ENCODE measurements around the gene ITGB8. TPM values are rescaled to one million over a fixed set of nuclear protein-coding genes. Genes with fewer than 3 reads are reported as not detected.

ITGB8 gene
- total and polyA plus RNA-seq, 4 donors = 0.16 to 2.8 (median 0.51) TPM

DNA sequence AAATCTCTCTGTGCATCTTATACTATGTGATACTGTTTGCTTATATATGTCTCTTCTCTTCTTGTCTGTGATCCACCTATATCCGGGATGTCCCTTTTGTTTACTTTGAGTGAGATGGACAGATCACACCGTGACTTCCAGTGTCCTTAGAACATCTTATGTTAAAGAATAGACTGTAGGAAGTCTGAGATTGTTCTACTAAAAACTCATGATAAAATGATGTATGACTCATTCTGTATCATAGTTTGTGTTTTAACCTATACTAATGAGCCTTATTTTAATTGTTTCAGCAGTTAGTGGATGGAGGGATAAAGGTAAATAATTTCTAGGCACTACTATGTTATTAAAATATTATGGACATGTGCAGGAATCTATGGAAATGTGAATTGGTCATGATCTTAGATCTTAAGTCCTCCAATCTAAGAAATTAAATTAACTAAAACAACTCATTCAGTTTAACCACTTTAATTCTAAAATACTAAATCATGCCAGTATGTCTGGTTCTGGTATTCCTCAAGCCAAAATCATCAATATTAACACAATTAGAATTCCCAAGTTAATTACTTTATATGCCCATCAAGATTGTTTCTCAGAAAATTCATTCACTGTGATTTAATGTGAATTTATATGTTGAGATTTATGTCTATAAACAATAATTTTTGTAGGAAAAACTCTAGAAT is 32.0 kb downstream of the ITGB8 start:
- H3K4me1 ChIP-seq (ENCODE audit: control insufficient read depth in 4 of 4, insufficient read depth in 4 of 4, low read length in 3 of 4) = no peaks in the 10 kb centered on the region
- no peak overlapping the region for H3K4me3 ChIP-seq (ENCODE audit: low read depth in 1 of 3, low read length in 3 of 3)
- TF ChIP-seq, protein P1, sequence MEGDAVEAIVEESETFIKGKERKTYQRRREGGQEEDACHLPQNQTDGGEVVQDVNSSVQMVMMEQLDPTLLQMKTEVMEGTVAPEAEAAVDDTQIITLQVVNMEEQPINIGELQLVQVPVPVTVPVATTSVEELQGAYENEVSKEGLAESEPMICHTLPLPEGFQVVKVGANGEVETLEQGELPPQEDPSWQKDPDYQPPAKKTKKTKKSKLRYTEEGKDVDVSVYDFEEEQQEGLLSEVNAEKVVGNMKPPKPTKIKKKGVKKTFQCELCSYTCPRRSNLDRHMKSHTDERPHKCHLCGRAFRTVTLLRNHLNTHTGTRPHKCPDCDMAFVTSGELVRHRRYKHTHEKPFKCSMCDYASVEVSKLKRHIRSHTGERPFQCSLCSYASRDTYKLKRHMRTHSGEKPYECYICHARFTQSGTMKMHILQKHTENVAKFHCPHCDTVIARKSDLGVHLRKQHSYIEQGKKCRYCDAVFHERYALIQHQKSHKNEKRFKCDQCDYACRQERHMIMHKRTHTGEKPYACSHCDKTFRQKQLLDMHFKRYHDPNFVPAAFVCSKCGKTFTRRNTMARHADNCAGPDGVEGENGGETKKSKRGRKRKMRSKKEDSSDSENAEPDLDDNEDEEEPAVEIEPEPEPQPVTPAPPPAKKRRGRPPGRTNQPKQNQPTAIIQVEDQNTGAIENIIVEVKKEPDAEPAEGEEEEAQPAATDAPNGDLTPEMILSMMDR (IDR thresholded peaks at IDR 0.05; ENCODE audit: low read depth, low read length, missing input control) = no peak
- TF ChIP-seq TAF1 (conservative IDR thresholded peaks at IDR 0.05) = no peak
- TF ChIP-seq FOXA1 (IDR thresholded peaks at IDR 0.05) = no peak
- no peak for TF ChIP-seq RAD21 (IDR thresholded peaks at IDR 0.05)
- TF ChIP-seq, protein P2, sequence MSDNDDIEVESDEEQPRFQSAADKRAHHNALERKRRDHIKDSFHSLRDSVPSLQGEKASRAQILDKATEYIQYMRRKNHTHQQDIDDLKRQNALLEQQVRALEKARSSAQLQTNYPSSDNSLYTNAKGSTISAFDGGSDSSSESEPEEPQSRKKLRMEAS (IDR thresholded peaks at IDR 0.05) = no peak
- no peak for TF ChIP-seq HNF4A (conservative IDR thresholded peaks at IDR 0.05)
- TF ChIP-seq YY1 (IDR thresholded peaks at IDR 0.05) = no peak
- TF ChIP-seq HNF4G (IDR thresholded peaks at IDR 0.05) = no peak
- TF ChIP-seq RXRA (IDR thresholded peaks at IDR 0.05) = no peak
- no peak for TF ChIP-seq SP1 (IDR thresholded peaks at IDR 0.05)
- TF ChIP-seq, protein P3, sequence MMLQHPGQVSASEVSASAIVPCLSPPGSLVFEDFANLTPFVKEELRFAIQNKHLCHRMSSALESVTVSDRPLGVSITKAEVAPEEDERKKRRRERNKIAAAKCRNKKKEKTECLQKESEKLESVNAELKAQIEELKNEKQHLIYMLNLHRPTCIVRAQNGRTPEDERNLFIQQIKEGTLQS (IDR thresholded peaks at IDR 0.05) = no peak
- TF ChIP-seq, protein P4, sequence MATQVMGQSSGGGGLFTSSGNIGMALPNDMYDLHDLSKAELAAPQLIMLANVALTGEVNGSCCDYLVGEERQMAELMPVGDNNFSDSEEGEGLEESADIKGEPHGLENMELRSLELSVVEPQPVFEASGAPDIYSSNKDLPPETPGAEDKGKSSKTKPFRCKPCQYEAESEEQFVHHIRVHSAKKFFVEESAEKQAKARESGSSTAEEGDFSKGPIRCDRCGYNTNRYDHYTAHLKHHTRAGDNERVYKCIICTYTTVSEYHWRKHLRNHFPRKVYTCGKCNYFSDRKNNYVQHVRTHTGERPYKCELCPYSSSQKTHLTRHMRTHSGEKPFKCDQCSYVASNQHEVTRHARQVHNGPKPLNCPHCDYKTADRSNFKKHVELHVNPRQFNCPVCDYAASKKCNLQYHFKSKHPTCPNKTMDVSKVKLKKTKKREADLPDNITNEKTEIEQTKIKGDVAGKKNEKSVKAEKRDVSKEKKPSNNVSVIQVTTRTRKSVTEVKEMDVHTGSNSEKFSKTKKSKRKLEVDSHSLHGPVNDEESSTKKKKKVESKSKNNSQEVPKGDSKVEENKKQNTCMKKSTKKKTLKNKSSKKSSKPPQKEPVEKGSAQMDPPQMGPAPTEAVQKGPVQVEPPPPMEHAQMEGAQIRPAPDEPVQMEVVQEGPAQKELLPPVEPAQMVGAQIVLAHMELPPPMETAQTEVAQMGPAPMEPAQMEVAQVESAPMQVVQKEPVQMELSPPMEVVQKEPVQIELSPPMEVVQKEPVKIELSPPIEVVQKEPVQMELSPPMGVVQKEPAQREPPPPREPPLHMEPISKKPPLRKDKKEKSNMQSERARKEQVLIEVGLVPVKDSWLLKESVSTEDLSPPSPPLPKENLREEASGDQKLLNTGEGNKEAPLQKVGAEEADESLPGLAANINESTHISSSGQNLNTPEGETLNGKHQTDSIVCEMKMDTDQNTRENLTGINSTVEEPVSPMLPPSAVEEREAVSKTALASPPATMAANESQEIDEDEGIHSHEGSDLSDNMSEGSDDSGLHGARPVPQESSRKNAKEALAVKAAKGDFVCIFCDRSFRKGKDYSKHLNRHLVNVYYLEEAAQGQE (IDR thresholded peaks at IDR 0.05) = no peak
- TF ChIP-seq, protein P5, sequence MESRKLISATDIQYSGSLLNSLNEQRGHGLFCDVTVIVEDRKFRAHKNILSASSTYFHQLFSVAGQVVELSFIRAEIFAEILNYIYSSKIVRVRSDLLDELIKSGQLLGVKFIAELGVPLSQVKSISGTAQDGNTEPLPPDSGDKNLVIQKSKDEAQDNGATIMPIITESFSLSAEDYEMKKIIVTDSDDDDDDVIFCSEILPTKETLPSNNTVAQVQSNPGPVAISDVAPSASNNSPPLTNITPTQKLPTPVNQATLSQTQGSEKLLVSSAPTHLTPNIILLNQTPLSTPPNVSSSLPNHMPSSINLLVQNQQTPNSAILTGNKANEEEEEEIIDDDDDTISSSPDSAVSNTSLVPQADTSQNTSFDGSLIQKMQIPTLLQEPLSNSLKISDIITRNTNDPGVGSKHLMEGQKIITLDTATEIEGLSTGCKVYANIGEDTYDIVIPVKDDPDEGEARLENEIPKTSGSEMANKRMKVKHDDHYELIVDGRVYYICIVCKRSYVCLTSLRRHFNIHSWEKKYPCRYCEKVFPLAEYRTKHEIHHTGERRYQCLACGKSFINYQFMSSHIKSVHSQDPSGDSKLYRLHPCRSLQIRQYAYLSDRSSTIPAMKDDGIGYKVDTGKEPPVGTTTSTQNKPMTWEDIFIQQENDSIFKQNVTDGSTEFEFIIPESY (IDR thresholded peaks at IDR 0.05) = no peak
- no peak for TF ChIP-seq FOXA2 (IDR thresholded peaks at IDR 0.05)
- no peak for TF ChIP-seq EGR1 (IDR thresholded peaks at IDR 0.05; ENCODE audit: low read depth in 2 of 2)
- no peak for TF ChIP-seq GABPA (IDR thresholded peaks at IDR 0.05 in 1 of 2, conservative IDR thresholded peaks at IDR 0.05 in 1 of 2)
- TF ChIP-seq NR2F2 (IDR thresholded peaks at IDR 0.05) = no peak
- no peak for TF ChIP-seq JUND (IDR thresholded peaks at IDR 0.05)
- no peak for DNase-seq (ENCODE audit: low spot score)
- no peaks in the 10 kb centered on the region for H3K27me3 ChIP-seq (ENCODE audit: control insufficient read depth in 4 of 4, insufficient read depth in 4 of 4, low read length in 3 of 4)
- H3K36me3 ChIP-seq (ENCODE audit: control insufficient read depth in 4 of 4, insufficient read depth in 3 of 4, low read depth in 1 of 4, low read length in 3 of 4) = no peaks in the 10 kb centered on the region
- H3K27ac ChIP-seq (ENCODE audit: low read depth in 1 of 2, low read length in 2 of 2) = no peak overlapping the region
- 64% methylated on average over 2 of the region's 2 CpGs for WGBS
- no peaks in the 10 kb centered on the region for H3K9me3 ChIP-seq (ENCODE audit: control insufficient read depth in 4 of 4, low read length in 3 of 4)
- no peak overlapping the region for H3K9ac ChIP-seq (ENCODE audit: low read depth in 1 of 2, low read length in 2 of 2)
